H7 (cell line): ENCODE results near the gene SND1. TPM values are rescaled to one million over a fixed set of nuclear protein-coding genes. Genes with fewer than 3 reads are reported as not detected.

Source experiments
- DNase-seq: peaks from one replicate; pipeline ENCODE4 v3.0.0; 2012
- H3K27me3 ChIP-seq: 2 replicates; pipeline ENCODE4 v1.6.0; 2011; ENCODE audit warnings: mild to moderate bottlenecking, low read length; ENCODE audit not compliant: control insufficient read depth, insufficient read depth
- H3K36me3 ChIP-seq: replicated peaks from 2 replicates; pipeline ENCODE4 v1.5.1; 2011; ENCODE audit warnings: low read length; ENCODE audit not compliant: control insufficient read depth, insufficient read depth
- H3K4me3 ChIP-seq: 2 replicates; pipeline ENCODE4 v1.5.1; 2011; ENCODE audit warnings: low read depth, mild to moderate bottlenecking, control low read depth, low read length, moderate library complexity; ENCODE audit not compliant: insufficient read depth
- total RNA-seq: library from RNA; depleted of rRNA; stranded (reverse); fragments of >200 nt; shearing (Covaris generic); gene quantifications from 2 replicates; pipeline ENCODE4 v1.2.3, GENCODE V29; 2014

The SND1 gene
- total RNA-seq, 1 experiment from 2014 or later = 196 TPM

DNA sequence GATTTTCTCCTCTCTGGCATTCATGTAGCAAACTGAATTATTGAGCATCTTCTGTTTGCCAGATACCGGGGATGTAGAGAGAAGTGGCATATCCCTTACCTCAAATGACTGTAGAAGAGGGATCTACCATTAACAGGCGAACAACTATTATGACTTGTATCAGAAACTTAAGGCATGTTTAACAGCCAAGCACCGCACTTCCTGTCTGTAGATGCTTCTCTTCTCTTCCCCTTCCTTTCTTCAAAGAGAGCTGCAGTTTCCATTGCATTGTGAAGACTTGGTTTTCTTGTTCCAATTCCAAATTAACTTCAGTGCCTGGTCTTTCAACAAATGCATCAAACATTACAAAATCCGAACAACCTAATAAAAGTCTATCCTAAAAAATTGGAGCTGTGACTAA is 330.0 kb downstream of the SND1 start:
- Histone ChIP-seq H3K4me3 (no peak overlapping the region), H3K27me3 (no peaks in the 10 kb centered on the region), H3K36me3 (no peaks in the 10 kb centered on the region)
- DNase-seq = no peak

GRCh38 chr7:127983804-127984332 is 331.9 kb downstream of the SND1 start:
- H3K27me3 ChIP-seq = no peaks in the 10 kb centered on the region
- no peak overlapping the region for H3K4me3 ChIP-seq
- no peaks in the 10 kb centered on the region for H3K36me3 ChIP-seq
- DNase-seq = no peak

DNA sequence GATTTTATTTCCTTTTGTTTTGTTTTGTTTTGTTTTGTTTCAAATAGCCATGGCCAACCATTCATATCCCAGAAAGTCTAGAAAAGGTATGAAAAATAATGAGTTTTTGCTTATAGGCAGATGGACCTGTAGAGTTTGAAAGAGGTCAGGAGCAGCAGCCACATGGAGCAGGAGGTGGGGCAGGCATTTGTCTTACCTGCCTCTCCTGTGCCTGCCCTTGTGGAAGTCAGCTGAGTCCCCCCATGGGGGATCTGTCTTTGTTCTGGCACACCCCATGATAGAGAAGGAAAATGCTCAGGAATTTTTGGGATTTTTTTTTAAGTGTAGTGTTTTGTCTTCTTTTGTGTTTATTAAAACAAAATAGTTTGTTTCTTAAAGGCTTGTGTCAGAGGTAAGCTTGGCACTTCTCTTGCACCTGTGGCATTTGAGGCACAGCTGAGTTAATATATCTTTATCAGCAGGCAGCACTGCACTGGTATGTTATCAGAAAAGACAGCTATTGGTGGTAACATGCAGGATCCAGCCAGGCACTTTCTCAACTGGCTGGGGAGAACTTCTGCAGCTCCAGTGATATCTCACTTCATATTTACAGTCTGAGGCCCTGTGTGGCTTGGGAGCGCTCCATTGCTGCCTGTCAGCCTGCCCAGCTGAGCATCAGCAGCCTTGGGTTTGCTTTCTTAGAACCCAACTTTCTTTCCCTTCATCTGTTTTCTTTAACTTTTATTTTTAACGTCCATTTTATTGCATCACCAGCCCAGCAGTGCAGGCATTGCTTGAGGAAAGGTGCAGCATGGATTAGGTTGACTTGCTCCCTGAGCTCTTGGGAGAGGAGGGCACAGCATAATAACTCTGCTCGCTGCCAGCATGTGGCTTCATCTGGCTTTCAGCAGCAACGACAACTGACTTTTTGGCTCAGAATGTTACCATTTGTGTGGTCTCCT is 334.9 kb downstream of the SND1 start:
- no peak overlapping the region for H3K4me3 ChIP-seq
- DNase-seq = peak; percentile 45

DNA sequence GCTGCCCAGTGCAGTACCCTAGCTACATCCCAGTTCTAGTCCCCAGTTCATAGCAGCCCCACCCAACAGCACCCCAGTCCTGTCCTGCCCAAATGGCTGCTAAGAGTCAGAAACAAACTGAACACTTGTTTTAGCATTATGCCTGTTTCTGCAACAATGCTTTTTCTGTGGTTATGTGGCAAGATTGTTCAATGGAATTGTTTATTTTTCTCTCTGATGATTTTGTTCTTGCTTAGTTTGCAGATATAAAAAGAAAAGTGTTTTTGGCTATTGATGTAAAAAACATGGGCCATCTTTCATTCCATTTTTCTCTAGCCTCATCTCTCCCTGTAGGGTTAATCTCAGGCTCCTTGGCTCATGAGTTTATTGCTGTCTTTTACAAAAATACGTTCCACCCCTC is 336.8 kb downstream of the SND1 start:
- no peaks in the 10 kb centered on the region for H3K27me3 ChIP-seq
- H3K4me3 ChIP-seq = no peak overlapping the region
- peaks cover 5% of the 10 kb centered on the region for H3K36me3 ChIP-seq
- no peak for DNase-seq

More for the DNA sequence above, 334.9 kb downstream of the SND1 start:
- no peaks in the 10 kb centered on the region for H3K27me3 ChIP-seq
- H3K36me3 ChIP-seq = peaks cover 5% of the 10 kb centered on the region

DNA sequence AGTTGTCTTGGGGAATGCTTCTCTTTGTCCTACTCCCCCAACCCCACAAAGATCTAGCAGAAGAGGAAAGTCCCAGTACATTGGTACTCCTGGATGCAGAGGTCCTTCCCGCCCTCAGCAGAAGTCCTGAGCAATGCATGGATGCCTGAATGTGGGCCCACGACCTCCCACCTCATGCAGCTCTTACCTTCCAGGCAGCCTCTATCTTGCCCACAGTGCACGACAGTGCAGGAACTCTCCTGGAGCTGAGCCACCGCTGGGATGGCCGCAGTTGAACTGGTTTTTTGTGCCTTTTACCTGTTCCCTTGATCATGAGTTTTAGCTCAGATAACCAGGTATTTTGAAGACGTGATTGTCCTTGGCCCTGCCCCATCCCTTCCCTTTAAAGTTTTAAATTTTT is 341.3 kb downstream of the SND1 start:
- DNase-seq = no peak
- Histone ChIP-seq H3K4me3 (no peak overlapping the region), H3K27me3 (no peaks in the 10 kb centered on the region), H3K36me3 (peaks cover 5% of the 10 kb centered on the region)

DNA sequence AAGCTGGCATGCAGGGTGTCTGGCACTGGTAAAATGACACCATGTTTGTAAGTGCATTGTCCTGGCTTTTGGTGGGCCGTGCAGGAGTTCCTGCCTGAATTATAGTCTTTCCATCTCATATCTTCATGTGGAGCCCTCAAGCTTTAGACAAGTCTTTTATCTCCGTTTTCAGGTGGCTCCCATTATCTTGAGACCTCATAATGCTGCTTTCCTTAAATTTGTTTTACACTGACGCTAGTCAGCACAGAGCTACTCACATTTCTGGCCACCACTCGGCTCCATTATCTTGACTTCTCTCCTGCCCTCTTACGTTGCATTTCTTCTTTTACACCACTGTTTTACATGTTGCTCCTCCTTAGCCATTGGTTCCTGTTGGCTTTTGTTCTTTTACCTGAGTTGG is 342.0 kb downstream of the SND1 start:
- Histone ChIP-seq H3K36me3 (peaks cover 5% of the 10 kb centered on the region), H3K4me3 (no peak overlapping the region), H3K27me3 (no peaks in the 10 kb centered on the region)
- no peak for DNase-seq

DNA sequence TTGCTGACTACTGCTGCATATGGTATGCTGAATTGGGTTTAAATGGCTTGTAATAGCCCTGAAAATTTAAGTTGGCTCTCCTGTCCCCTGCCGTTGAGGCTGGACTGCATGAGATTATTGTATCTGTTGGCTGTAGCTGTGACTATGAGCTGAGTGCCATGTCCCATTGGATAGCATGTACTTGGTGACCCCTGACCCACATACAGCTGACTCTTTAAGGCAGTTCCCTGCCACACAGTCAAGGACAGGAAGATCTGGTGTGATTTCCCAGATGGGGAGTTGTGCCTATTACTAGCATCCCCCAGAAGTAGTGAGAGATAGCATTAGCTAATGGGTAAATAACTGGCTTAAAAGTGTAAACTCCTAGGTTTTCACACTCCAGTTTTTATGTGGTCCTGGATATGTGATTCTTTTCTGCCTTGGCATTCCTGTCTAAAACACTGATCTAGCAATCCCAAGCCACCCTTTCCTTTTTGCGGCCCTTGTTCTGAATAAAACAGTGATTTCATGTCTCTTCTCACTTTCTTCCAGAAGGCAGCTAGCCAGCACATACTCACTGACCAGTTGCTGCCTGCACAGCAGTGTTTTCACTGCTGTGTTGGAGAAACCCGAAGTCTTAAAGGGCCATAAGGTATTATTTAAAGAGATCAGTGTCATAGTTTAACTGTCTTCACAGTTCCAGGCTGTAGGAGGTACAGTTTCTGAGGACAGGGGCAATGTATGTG is 343.3 kb downstream of the SND1 start:
- Histone ChIP-seq H3K4me3 (no peak overlapping the region), H3K36me3 (peaks cover 5% of the 10 kb centered on the region), H3K27me3 (no peaks in the 10 kb centered on the region)
- no peak for DNase-seq

DNA sequence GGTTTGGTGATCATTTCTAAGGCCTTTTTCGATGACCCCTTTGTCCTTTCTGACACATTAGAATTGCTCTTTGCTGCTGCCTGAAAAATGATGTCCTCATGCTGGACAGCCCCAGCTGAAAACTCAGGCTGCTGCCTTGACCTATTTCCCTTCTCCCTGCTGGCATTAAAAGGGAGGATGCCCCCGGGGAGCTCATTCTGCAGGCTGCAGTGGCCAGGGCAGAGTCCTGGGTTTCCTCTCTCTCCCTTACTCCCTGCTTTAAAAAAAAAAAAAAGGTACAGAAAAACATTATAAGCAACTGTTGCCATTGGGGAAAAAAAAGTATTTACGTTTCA is 343.9 kb downstream of the SND1 start:
- Histone ChIP-seq H3K27me3 (no peaks in the 10 kb centered on the region), H3K36me3 (peaks cover 5% of the 10 kb centered on the region), H3K4me3 (no peak overlapping the region)
- DNase-seq = no peak

DNA sequence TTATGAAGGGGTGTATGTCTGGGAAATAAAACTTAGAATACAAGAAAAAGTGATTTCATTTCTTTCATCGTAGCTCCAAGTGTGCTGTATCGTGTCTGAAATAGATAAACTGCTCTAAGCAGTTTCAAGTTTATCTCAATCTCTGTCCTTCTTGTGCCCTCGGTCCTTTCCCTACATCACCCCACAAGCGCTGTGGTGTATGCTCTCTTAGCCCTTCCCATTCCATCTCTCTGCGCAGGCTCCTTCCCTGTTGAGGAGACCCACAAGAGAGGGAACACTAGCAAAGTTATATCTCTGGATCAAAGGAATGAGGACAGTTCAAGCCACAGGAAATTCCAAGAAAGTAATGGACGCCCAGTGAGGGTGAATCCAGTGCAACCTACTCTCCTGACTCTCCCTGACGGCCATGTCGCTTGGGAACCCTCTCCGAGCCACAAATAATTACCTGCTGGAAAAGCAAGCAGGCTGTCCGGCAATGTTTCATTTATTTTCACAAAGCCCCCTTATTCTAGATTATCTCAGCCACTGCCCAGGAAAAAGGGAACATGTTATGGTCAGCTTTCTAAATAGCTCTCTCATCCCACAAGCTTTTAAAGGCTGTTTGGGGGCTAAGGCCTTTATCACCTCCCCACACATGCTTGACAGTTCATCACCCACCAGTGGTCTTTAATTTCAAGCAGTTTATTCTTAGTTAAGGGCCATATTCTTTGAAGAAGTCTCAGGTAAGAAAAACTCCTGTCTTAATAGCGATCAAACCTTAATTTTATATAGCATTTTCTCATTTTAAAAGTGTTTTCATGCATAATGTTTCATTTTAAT is 344.5 kb downstream of the SND1 start:
- no peak for DNase-seq
- no peak overlapping the region for H3K4me3 ChIP-seq
- H3K36me3 ChIP-seq = peaks cover 2% of the 10 kb centered on the region
- no peaks in the 10 kb centered on the region for H3K27me3 ChIP-seq

DNA sequence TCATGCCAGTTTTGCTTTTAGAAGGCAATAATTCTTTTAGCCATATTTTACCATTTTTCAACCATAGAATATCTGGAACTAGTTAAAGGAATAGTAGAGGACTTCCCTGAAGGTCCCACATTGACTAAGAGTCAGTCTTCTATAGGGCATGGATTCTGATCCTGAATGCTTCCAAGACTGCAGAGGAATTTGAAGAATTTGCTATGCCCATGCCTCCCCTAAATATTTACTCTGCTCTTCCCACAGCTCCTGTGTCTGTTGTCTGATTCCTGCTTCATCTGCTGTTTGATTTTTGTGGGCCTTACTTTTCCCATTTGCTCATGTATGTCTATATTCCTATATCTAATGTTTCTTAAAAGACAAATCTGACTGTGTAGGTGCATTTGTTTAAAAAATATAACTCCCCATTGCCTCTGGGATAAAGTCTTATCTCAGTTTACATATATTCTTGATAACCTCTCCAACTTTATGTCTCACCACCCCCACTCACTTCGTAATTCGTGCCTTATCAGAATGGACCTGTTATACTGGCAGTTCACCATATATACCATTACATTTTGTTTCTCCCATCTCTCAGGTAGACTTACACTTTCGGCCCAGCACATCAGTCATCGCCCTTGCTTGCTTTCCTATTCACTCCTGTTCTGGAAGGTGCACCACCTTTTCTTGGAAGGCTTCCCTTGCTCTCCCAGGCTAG is 345.4 kb downstream of the SND1 start:
- no peaks in the 10 kb centered on the region for H3K36me3 ChIP-seq
- H3K4me3 ChIP-seq = no peak overlapping the region
- no peak for DNase-seq
- H3K27me3 ChIP-seq = no peaks in the 10 kb centered on the region

GRCh38 chr7:127998671-127999070 is 346.7 kb downstream of the SND1 start:
- Histone ChIP-seq H3K27me3 (no peaks in the 10 kb centered on the region), H3K4me3 (no peak overlapping the region), H3K36me3 (no peaks in the 10 kb centered on the region)
- no peak for DNase-seq

GRCh38 chr7:128000048-128000447 is 348.1 kb downstream of the SND1 start:
- no peak for DNase-seq

GRCh38 chr7:128000854-128001265 is 348.9 kb downstream of the SND1 start:
- DNase-seq = no peak
- no peaks in the 10 kb centered on the region; the same call in 1 of the 2 replicates for H3K36me3 ChIP-seq
- H3K27me3 ChIP-seq = no peaks in the 10 kb centered on the region

More at GRCh38 chr7:128000048-128000447, 348.1 kb downstream of the SND1 start:
- no peaks in the 10 kb centered on the region for H3K27me3 ChIP-seq
- H3K4me3 ChIP-seq = no peak overlapping the region
- H3K36me3 ChIP-seq = no peaks in the 10 kb centered on the region

GRCh38 chr7:128003167-128003566 is 351.2 kb downstream of the SND1 start:
- H3K4me3 ChIP-seq = no peak overlapping the region
- DNase-seq = no peak
- H3K36me3 ChIP-seq = no peaks in the 10 kb centered on the region; the same call in 1 of the 2 replicates
- H3K27me3 ChIP-seq = no peaks in the 10 kb centered on the region

More at GRCh38 chr7:128000854-128001265, 348.9 kb downstream of the SND1 start:
- H3K4me3 ChIP-seq = no peak overlapping the region
